ENCODE data around the gene MAP6. TPM values are rescaled to one million over a fixed set of nuclear protein-coding genes. Genes with fewer than 3 reads are reported as not detected.

MAP6 gene
- total and polyA plus RNA-seq, 2 experiments from 2014 or later = 2.9 to 5.6 TPM

- Histone ChIP-seq H3K9me3 (ENCODE audit: low read depth) (no peaks in the 10 kb centered on the region), H3K4me3 (no peak overlapping the region), H3K27ac (peak overlapping the region; percentile 95), H3K36me3 (no peaks in the 10 kb centered on the region), H3K4me1 (ENCODE audit: low read depth) (peaks cover 54% of the 10 kb centered on the region), H3K27me3 (no peaks in the 10 kb centered on the region)
- DNase-seq (ENCODE audit: low read depth in 1 of 2, low spot score in 1 of 2) = peak in 1 of 2 donors; percentile 98
- TF ChIP-seq CTCF (IDR thresholded peaks at IDR 0.05; ENCODE audit: low read depth, low read length) = no peak
Observed at GRCh38 chr11:75557666-75558494, 111.0 kb downstream of the MAP6 start.

GRCh38 chr11:75556275-75556674 lies 112.6 kb downstream of the MAP6 start:
- no peaks in the 10 kb centered on the region for H3K27me3 ChIP-seq
- TF ChIP-seq CTCF (IDR thresholded peaks at IDR 0.05; ENCODE audit: low read depth, low read length) = no peak
- DNase-seq (ENCODE audit: low read depth in 1 of 2, low spot score in 1 of 2) = no peak
- H3K27ac ChIP-seq = peak overlapping the region; percentile 95
- peaks cover 50% of the 10 kb centered on the region for H3K4me1 ChIP-seq (ENCODE audit: low read depth)
- H3K4me3 ChIP-seq = no peak overlapping the region
- H3K36me3 ChIP-seq = no peaks in the 10 kb centered on the region
- no peaks in the 10 kb centered on the region for H3K9me3 ChIP-seq (ENCODE audit: low read depth)

GRCh38 chr11:75555079-75555811 lies 113.6 kb downstream of the MAP6 start:
- peak overlapping the region; percentile 90 for H3K27ac ChIP-seq
- H3K36me3 ChIP-seq = no peaks in the 10 kb centered on the region
- H3K27me3 ChIP-seq = no peaks in the 10 kb centered on the region
- peaks cover 42% of the 10 kb centered on the region for H3K4me1 ChIP-seq (ENCODE audit: low read depth)
- H3K9me3 ChIP-seq (ENCODE audit: low read depth) = no peaks in the 10 kb centered on the region
- no peak overlapping the region for H3K4me3 ChIP-seq
- no peak for TF ChIP-seq CTCF (IDR thresholded peaks at IDR 0.05; ENCODE audit: low read depth, low read length)
- DNase-seq (ENCODE audit: low read depth in 1 of 2, low spot score in 1 of 2) = no peak

GRCh38 chr11:75554258-75555022 lies 114.4 kb downstream of the MAP6 start:
- Histone ChIP-seq H3K36me3 (no peaks in the 10 kb centered on the region), H3K4me3 (no peak overlapping the region), H3K9me3 (ENCODE audit: low read depth) (no peaks in the 10 kb centered on the region), H3K27ac (peak overlapping the region; percentile 90), H3K27me3 (no peaks in the 10 kb centered on the region), H3K4me1 (ENCODE audit: low read depth) (peaks cover 38% of the 10 kb centered on the region)
- TF ChIP-seq CTCF (IDR thresholded peaks at IDR 0.05; ENCODE audit: low read depth, low read length) = no peak
- DNase-seq (ENCODE audit: low read depth in 1 of 2, low spot score in 1 of 2) = peak; percentile 92 to 100

GRCh38 chr11:75553889-75554257 lies 115.0 kb downstream of the MAP6 start:
- H3K27ac ChIP-seq = peak overlapping the region; percentile 90
- TF ChIP-seq CTCF (IDR thresholded peaks at IDR 0.05; ENCODE audit: low read depth, low read length) = no peak

More at GRCh38 chr11:75553889-75554257, 115.0 kb downstream of the MAP6 start:
- DNase-seq (ENCODE audit: low read depth in 1 of 2, low spot score in 1 of 2) = no peak
- peaks cover 32% of the 10 kb centered on the region for H3K4me1 ChIP-seq (ENCODE audit: low read depth)
- no peaks in the 10 kb centered on the region for H3K36me3 ChIP-seq
- H3K27me3 ChIP-seq = no peaks in the 10 kb centered on the region
- H3K9me3 ChIP-seq (ENCODE audit: low read depth) = no peaks in the 10 kb centered on the region
- no peak overlapping the region for H3K4me3 ChIP-seq
